ENCODE data around the gene SETDB1.

GRCh38 chr1:150981177-150981804, 55.1 kb downstream of the SETDB1 start:
- TF ChIP-seq, protein P1, sequence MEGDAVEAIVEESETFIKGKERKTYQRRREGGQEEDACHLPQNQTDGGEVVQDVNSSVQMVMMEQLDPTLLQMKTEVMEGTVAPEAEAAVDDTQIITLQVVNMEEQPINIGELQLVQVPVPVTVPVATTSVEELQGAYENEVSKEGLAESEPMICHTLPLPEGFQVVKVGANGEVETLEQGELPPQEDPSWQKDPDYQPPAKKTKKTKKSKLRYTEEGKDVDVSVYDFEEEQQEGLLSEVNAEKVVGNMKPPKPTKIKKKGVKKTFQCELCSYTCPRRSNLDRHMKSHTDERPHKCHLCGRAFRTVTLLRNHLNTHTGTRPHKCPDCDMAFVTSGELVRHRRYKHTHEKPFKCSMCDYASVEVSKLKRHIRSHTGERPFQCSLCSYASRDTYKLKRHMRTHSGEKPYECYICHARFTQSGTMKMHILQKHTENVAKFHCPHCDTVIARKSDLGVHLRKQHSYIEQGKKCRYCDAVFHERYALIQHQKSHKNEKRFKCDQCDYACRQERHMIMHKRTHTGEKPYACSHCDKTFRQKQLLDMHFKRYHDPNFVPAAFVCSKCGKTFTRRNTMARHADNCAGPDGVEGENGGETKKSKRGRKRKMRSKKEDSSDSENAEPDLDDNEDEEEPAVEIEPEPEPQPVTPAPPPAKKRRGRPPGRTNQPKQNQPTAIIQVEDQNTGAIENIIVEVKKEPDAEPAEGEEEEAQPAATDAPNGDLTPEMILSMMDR (IDR thresholded peaks at IDR 0.05; ENCODE audit: poor library complexity) = no peak
- no peak for TF ChIP-seq EZH2 (IDR thresholded peaks at IDR 0.05; ENCODE audit: borderline replicate concordance)
- no peak for TF ChIP-seq EZH2phosphoT487 (IDR thresholded peaks at IDR 0.05; ENCODE audit: low read depth, severe bottlenecking, unreplicated experiment)
